GM12875 (cell line): ENCODE data around the gene TMEM161A.

Experiments
- H3K4me3 ChIP-seq: one replicate; pipeline ENCODE4 v1.5.1; 2011; ENCODE audit warnings: low read depth, low read length, control low read depth
- CTCF ChIP-seq: IDR thresholded peaks from 2 replicates; pipeline ENCODE4 v1.5.1; 2011; ENCODE audit warnings: low read depth, mild to moderate bottlenecking, control low read depth, inconsistent platforms, low read length, moderate library complexity, borderline replicate concordance; ENCODE audit not compliant: insufficient read depth

Gene TMEM161A

DNA sequence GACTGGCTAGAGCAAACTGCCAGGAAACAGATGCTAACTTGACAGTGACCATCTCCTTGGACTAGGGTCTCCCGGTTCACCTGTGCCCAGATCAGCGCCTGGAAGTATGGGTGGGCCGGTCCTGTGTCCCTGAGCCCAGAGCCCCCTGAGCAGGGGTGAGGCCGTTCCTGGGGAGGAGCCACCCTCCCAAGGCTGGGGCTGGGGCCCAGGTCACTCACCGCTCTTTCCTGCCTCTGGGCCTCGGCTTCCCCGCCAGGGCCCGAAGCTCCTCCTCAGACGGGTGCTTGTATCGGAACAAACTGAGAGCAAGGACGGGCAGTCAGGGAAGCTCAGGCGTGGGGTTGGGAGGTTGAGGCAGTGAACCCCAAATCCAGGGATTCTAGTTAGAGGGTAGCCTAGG is 5.4 kb downstream of the TMEM161A start:
- H3K4me3 ChIP-seq: no peak overlapping the region
- TF ChIP-seq CTCF: no peak

- no peak overlapping the region for H3K4me3 ChIP-seq
- TF ChIP-seq CTCF: no peak
These were observed 6.3 kb downstream of the TMEM161A start for GRCh38 chr19:19131989-19132388.

GRCh38 chr19:19126102-19126501 is 12.2 kb downstream of the TMEM161A start:
- no peak overlapping the region for H3K4me3 ChIP-seq
- no peak for TF ChIP-seq CTCF

- no peak for TF ChIP-seq CTCF
- H3K4me3 ChIP-seq: no peak overlapping the region
These were observed 14.9 kb downstream of the TMEM161A start for GRCh38 chr19:19123386-19123785.

DNA sequence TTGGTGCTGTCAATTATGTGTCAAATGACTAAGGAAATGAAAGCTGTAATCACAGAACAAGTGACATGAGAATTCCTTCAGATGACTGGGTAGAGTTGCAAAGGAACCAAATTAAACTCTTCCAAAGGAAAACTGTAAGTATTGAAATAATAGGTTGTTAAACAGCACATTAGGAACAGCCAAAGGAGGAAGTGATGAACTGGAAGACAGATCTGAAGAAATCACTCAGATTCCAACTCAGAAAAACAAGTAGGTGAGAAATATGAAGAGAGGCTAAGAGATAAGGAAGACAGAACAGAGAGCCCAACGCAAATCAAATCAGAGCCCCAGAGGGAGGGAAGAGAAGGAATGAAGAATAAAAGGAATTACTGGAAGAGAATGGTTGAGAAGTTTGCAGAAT is 15.4 kb downstream of the TMEM161A start:
- no peak for TF ChIP-seq CTCF
- H3K4me3 ChIP-seq: no peak overlapping the region

DNA sequence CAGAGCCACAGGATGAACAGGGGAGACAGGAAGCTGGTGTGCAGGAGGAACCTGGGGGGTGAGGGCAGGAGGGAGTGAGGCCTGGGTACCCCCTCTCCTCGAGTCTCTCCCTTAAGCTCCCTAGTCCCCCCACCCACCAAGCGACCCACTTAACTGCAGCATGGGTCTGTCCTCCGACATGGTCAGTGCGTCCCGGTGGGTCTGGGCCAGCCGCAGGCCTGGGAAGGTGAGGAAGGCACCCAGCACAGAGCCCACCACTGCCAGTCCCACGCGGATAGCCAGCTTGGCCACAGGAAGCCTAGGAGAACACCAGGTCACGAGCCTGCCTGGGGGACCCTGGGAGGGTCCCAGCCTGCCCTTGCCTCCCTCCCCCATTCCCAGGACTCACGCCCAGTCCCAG is 16.9 kb downstream of the TMEM161A start:
- no peak overlapping the region for H3K4me3 ChIP-seq
- no peak for TF ChIP-seq CTCF

- H3K4me3 ChIP-seq: no peak overlapping the region
- no peak for TF ChIP-seq CTCF
These were observed 17.7 kb downstream of the TMEM161A start for GRCh38 chr19:19120308-19121231.
